Stimulated activated naive CD4-positive, alpha-beta T cell (primary cell): ENCODE results near the gene C12orf43.

Experiments
- DNase-seq, 6 experiments: peaks; one replicate each; lab custom pipeline; 2025; lab: John Stamatoyannopoulos, UW

Gene C12orf43

GRCh38 chr12:121030576-121031212 lies 14.4 kb upstream of the C12orf43 start:
- no peak for DNase-seq

GRCh38 chr12:121026274-121027045 lies 10.2 kb upstream of the C12orf43 start:
- DNase-seq = no peak

GRCh38 chr12:121025442-121026226 lies 9.3 kb upstream of the C12orf43 start:
- no peak for DNase-seq

GRCh38 chr12:121023799-121024198 lies 7.5 kb upstream of the C12orf43 start:
- DNase-seq = no peak

DNA sequence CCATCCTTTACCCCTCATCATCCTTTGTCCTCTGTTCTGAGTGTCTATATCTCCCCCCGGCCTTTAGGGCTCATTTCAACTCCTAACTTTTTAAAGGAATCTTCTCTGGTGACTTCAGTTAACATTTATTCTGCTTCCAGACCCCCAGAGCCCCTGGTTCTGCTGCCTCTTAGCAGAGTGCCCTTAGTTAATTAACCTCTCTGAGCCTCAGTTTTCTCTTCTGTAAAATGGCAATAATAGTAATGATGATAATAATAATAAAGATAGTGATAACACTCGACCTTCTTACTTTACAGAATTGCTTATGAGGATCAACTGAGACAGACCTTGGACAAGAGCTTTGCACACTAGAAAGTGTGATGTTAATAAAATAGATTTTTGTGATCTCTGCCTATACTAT lies 6.4 kb upstream of the C12orf43 start:
- no peak for DNase-seq

DNA sequence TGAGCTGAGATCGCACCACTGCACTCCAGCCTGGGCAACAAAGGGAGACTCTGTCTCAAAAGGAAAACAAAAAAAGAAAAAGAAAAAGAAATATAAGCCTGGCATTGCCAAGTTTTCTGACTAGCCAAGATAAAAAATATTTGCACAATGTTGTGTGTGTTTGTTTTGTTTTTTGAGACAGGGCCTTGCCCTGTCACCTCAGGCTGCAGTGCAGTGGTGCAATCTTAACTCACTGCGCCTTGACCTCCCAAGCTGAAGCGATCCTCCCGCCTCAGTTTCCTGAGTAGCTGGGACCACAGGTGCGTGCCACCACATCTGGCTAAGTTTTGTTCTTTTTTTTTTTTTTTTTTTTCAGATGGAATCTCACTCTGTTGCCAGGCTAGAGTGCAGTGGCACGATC lies 5.5 kb upstream of the C12orf43 start:
- no peak for DNase-seq

DNA sequence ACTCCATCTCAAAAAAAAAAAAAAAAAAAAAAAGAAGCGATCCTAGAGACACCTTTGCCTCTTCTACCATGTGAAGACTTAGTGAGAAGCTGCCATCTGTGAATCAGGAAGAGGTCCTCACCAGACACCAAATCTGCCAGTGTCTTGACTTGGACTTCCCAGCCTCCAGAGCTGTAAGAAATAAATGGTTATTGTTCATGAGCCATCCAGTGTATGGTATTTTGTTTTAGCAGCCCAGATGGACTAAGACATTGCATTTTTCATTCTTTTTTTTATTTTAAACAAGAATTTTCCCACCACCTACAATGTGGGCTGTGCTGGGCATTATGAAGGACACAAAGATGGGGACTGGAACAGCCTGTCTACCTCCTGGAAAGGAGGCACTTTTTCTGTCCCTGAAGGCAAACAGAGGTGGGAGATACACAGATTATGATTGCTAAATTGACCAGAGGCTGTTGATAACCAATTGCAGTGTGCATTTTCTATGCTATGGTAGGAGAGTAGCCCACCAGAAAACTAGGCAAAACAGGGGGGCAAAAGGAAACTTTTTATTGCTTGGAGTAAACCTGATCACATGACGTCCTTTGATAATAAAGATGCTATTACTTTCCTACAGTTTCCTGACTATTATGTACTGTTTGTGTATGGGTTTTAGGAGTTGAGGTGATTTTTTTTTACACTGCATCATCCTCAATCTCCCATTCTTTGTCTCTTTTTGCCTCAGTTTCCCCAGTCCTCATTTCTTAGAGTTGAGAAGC lies 2.8 kb upstream of the C12orf43 start:
- DNase-seq = no peak

DNA sequence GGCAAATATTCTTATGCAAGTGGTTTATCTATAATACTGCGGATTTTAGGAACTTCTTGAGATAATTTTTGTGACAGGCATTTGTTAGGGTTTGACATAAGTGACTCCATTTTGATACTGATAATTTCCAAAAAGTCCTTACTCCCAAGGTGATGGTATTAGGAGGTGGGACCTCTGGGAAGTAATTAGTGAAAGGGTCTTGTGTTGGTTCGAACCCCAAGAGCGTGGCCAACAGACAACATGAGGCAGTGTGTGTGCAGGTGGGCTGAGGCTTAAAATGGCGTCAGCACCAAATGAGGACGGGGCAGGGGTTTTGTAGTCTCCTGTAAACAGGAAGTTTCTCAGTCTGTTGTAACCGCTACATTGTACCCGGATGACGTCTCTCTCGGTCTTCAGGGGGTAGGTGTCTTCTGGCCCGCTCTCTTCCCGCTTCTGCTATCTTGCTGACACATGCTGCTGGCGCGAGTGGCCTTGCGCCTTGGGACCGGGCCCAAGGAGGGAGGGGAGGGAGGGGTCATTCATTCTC lies 1.7 kb upstream of the C12orf43 start:
- DNase-seq = no peak

GRCh38 chr12:121013715-121014114 lies 2.6 kb downstream of the C12orf43 start:
- no peak for DNase-seq

- DNase-seq = no peak
These were observed 4.5 kb downstream of the C12orf43 start for GRCh38 chr12:121011820-121012219.

GRCh38 chr12:121010860-121011259 lies 5.4 kb downstream of the C12orf43 start:
- no peak for DNase-seq

DNA sequence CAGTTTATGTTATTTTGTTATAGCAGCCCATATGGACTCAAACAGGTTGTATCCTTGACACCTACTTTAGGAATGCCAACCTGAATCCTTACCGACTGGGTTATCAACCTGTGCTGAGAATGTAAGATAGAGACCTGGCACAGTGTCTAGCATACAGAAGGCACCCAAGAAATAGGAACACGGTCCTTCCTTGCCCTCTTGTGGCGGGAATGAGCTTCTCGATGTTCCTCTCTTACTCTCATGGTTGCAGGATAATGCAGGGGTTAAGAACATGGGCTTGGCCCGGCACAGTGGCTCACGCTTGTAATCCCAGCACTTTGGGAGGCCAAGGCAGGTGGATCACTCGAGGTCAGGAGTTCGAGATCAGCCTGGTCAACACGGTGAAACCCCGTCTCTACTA lies 6.5 kb downstream of the C12orf43 start:
- no peak for DNase-seq

DNA sequence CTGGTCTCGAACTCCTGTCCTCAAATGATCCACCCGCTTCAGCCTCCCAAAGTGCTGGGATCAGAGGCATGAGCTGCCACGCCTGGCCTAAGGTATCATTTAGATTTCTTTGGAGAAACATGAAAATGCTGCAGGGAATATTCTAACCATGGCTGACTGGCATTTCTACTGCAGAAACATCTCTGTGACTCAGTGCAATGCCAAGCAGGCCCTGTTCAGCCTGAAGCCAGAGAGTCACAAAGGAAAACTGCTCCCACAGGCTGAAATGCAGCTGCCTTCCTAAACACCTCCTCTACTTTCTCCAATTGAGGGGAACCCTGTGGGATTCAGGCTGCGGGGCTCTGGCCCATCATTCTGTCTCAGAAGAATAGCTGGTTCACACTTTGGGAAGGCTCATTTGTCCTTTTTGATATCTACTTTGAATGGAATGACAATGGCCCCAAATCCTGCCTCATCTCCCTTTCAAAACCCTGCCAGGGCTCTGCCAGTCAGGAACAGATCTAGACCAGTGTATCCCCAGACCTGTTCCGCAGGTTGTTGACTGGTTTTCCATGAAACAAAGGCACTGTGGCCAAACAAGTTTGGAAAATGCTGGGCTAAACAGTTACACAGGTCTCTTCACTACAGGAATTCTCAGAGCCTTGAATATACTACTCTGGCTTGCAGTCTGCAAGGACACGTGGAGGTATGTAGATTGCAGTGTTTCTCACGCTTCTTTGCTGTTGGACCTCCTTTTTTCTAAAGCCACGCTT lies 7.8 kb downstream of the C12orf43 start:
- DNase-seq = no peak

DNA sequence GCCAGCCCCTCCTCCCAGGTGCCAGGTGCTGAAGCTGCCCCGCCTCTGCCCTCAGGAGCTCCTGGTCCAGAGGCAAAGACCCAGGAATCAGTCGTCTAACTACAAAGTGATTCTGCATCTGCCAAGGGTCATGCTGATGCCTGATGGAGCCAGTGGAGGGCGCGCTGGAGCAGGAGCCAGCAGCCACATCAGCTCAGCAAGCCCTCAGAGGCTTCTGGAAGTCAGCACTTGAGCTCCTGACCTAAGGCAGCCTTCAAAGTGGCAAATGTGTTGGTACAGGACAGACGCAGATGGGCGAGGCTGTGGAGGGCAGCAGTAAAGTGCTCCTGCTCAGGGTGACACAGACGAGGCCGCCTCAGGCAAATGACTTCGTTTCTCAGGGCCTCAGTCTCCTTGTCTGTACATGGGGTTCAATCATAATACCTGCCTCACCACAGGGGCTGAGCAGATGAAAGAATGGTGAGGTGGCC lies 10.9 kb downstream of the C12orf43 start:
- DNase-seq = peak in 3 of 6 experiments; percentile 2 to 10 (median 6)

DNA sequence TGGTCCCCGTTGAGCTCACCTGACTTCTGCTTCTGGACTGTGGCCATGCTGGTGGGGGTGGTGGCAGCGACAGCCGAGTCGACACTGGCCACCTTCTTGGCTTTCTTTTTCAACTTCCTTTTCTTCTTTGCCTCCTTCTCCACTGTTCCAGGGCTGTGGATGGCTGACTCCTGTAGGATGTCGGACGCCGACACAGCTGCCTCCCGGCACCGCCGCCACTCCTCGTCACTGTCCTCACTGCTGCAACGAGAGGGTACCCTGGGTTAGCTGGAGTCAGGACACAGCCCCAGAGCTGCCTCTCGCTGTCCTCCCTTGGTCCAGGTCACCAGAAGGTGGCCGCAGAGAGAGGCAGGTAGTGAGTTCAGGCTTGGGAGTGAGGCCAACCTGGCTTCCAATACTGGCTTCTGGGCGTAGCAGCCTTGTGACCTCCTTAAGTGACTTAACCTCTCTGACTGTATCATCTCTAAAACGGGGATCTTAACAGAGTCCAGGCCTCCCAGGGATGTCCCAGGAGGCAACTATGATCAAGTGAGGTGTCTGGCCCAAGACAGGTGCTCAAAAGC lies 12.0 kb downstream of the C12orf43 start:
- no peak for DNase-seq

- no peak for DNase-seq
These were observed 12.6 kb downstream of the C12orf43 start for GRCh38 chr12:121003650-121004049.

DNA sequence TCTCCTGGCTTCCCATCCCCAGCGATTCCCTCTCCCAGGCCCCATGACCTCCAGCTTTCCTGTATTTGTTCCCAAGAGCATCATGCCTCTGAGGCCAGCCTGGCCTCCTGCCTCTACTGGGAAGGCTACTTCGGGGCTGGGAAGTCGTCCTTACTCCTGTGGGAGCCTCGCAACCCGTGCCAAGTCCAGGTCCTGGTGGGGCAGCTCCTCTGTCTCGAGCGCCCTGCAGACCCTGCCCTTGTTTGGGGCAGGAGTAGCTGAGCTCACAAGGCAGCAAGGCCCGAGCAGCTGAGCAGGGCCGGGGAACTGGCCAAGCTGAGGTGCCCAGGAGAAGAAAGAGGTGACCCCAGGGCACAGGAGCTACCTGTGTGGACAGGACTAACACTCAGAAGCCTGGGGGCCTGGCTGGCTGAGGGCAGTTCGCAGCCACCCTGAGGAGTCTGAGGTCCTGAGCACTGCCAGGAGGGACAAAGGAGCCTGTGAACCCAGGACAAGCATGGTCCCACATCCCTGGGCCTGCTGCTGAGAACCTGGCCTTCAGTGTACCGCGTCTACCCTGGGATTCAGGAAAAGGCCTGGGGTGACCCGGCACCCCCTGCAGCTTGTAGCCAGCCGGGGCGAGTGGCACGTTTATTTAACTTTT lies 14.3 kb downstream of the C12orf43 start:
- no peak for DNase-seq

GRCh38 chr12:121001060-121001459 lies 15.2 kb downstream of the C12orf43 start:
- DNase-seq = no peak

GRCh38 chr12:121000530-121000929 lies 15.8 kb downstream of the C12orf43 start:
- DNase-seq = no peak
